ENCODE measurements around the gene GGNBP2.
A peak's percentile ranks its signal among the peaks of the same experiment; 100 is the strongest.
"Not testable (repeated sequence)": the region's sequence is repeated elsewhere in the genome, so short reads cannot be mapped to it uniquely, and the experiment has no call there.

The GGNBP2 gene

GRCh38 chr17:36597866-36598777 lies 53.4 kb downstream of the GGNBP2 start:
- Histone ChIP-seq H3K9me3 (ENCODE audit: low read length) (no peaks in the 10 kb centered on the region), H3K4me1 (ENCODE audit: insufficient read depth, low read length) (peaks cover 16% of the 10 kb centered on the region), H3K27ac (ENCODE audit: low read depth, low read length) (no peak overlapping the region), H3K9ac (ENCODE audit: low read length) (no peak overlapping the region), H3K36me3 (ENCODE audit: insufficient read depth, low read length) (no peaks in the 10 kb centered on the region), H3K27me3 (ENCODE audit: control insufficient read depth in 1 of 2, insufficient read depth in 2 of 2, low read length in 2 of 2) (no peaks in the 10 kb centered on the region), H3K4me3 (ENCODE audit: low read depth in 1 of 2, low read length in 2 of 2) (no peak overlapping the region)

DNA sequence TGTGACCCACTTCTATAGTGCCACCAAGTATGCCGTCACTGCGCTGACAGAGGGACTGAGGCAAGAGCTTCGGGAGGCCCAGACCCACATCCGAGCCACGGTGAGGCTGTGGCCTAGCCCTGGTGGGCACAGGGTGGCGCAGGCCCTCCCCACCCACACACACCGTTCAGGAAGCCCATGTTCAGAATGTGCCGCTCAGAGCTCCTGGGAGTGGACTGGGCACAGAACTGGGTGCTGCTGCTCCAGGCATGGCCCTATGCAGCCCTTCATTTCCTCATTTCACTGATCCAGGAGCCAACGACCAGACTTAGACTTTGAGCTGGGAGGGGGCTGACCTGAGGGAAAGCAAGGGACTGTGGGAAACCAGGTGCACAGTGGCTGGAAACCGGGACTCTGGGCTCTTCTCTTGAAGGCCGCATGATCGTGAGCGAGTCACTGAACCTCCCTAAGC lies 54.3 kb downstream of the GGNBP2 start:
- Histone ChIP-seq H3K9ac (ENCODE audit: low read length) (no peak overlapping the region), H3K36me3 (ENCODE audit: insufficient read depth, low read length) (no peaks in the 10 kb centered on the region), H3K9me3 (ENCODE audit: low read length) (no peaks in the 10 kb centered on the region), H3K4me1 (ENCODE audit: insufficient read depth, low read length) (peaks cover 15% of the 10 kb centered on the region), H3K4me3 (ENCODE audit: low read depth in 1 of 2, low read length in 2 of 2) (no peak overlapping the region), H3K27me3 (ENCODE audit: control insufficient read depth in 1 of 2, insufficient read depth in 2 of 2, low read length in 2 of 2) (no peaks in the 10 kb centered on the region), H3K27ac (ENCODE audit: low read depth, low read length) (no peak overlapping the region)

GRCh38 chr17:36599546-36600250 lies 55.0 kb downstream of the GGNBP2 start:
- no peaks in the 10 kb centered on the region for H3K9me3 ChIP-seq (ENCODE audit: low read length)
- peaks cover 15% of the 10 kb centered on the region for H3K4me1 ChIP-seq (ENCODE audit: insufficient read depth, low read length)
- H3K4me3 ChIP-seq (ENCODE audit: low read depth in 1 of 2, low read length in 2 of 2) = no peak overlapping the region
- no peak overlapping the region for H3K9ac ChIP-seq (ENCODE audit: low read length)
- no peak overlapping the region for H3K27ac ChIP-seq (ENCODE audit: low read depth, low read length)
- no peaks in the 10 kb centered on the region for H3K27me3 ChIP-seq (ENCODE audit: control insufficient read depth in 1 of 2, insufficient read depth in 2 of 2, low read length in 2 of 2)
- no peaks in the 10 kb centered on the region for H3K36me3 ChIP-seq (ENCODE audit: insufficient read depth, low read length)

GRCh38 chr17:36600465-36600864 lies 55.7 kb downstream of the GGNBP2 start:
- Histone ChIP-seq H3K36me3 (ENCODE audit: insufficient read depth, low read length) (no peaks in the 10 kb centered on the region), H3K4me3 (ENCODE audit: low read depth in 1 of 2, low read length in 2 of 2) (peak overlapping the region; percentile 80 to 94), H3K9ac (ENCODE audit: low read length) (peak overlapping the region; percentile 84), H3K4me1 (ENCODE audit: insufficient read depth, low read length) (peaks cover 15% of the 10 kb centered on the region), H3K27ac (ENCODE audit: low read depth, low read length) (peak overlapping the region; percentile 61), H3K27me3 (ENCODE audit: control insufficient read depth in 1 of 2, insufficient read depth in 2 of 2, low read length in 2 of 2) (no peaks in the 10 kb centered on the region), H3K9me3 (ENCODE audit: low read length) (no peaks in the 10 kb centered on the region)

- no peaks in the 10 kb centered on the region for H3K36me3 ChIP-seq (ENCODE audit: insufficient read depth, low read length)
- no peaks in the 10 kb centered on the region for H3K27me3 ChIP-seq (ENCODE audit: control insufficient read depth in 1 of 2, insufficient read depth in 2 of 2, low read length in 2 of 2)
- H3K27ac ChIP-seq (ENCODE audit: low read depth, low read length) = peak overlapping the region; percentile 61
- H3K9me3 ChIP-seq (ENCODE audit: low read length) = no peaks in the 10 kb centered on the region
- peak overlapping the region; percentile 80 to 94 for H3K4me3 ChIP-seq (ENCODE audit: low read depth in 1 of 2, low read length in 2 of 2)
- peaks cover 15% of the 10 kb centered on the region for H3K4me1 ChIP-seq (ENCODE audit: insufficient read depth, low read length)
- peak overlapping the region; percentile 84 for H3K9ac ChIP-seq (ENCODE audit: low read length)
These were observed 56.2 kb downstream of the GGNBP2 start for GRCh38 chr17:36600936-36601302.

- no peaks in the 10 kb centered on the region for H3K9me3 ChIP-seq (ENCODE audit: low read length)
- H3K4me1 ChIP-seq (ENCODE audit: insufficient read depth, low read length) = peaks cover 15% of the 10 kb centered on the region
- H3K27me3 ChIP-seq (ENCODE audit: control insufficient read depth in 1 of 2, insufficient read depth in 2 of 2, low read length in 2 of 2) = no peaks in the 10 kb centered on the region
- peak within 1 kb of the TSS; percentile 80 to 94 for H3K4me3 ChIP-seq (ENCODE audit: low read depth in 1 of 2, low read length in 2 of 2)
- H3K36me3 ChIP-seq (ENCODE audit: insufficient read depth, low read length) = no peaks in the 10 kb centered on the region
- peak within 1 kb of the TSS; percentile 71 for H3K27ac ChIP-seq (ENCODE audit: low read depth, low read length)
- H3K9ac ChIP-seq (ENCODE audit: low read length) = peak within 1 kb of the TSS; percentile 84
These were observed 56.7 kb downstream of the GGNBP2 start, which contains the start of gene MRM1 for GRCh38 chr17:36601303-36602029. Gene MRM1, plus strand, starts transcription at chr17:36601583. Its CDS starts 228 bp downstream, at chr17:36601811.

GRCh38 chr17:36602030-36602748 lies 57.5 kb downstream of the GGNBP2 start:
- Histone ChIP-seq H3K27me3 (ENCODE audit: control insufficient read depth in 1 of 2, insufficient read depth in 2 of 2, low read length in 2 of 2) (no peaks in the 10 kb centered on the region), H3K4me1 (ENCODE audit: insufficient read depth, low read length) (peaks cover 15% of the 10 kb centered on the region), H3K9ac (ENCODE audit: low read length) (peak overlapping the region; percentile 68), H3K36me3 (ENCODE audit: insufficient read depth, low read length) (no peaks in the 10 kb centered on the region), H3K27ac (ENCODE audit: low read depth, low read length) (peak overlapping the region; percentile 71), H3K4me3 (ENCODE audit: low read depth in 1 of 2, low read length in 2 of 2) (peak overlapping the region; percentile 80 to 94), H3K9me3 (ENCODE audit: low read length) (no peaks in the 10 kb centered on the region)

DNA sequence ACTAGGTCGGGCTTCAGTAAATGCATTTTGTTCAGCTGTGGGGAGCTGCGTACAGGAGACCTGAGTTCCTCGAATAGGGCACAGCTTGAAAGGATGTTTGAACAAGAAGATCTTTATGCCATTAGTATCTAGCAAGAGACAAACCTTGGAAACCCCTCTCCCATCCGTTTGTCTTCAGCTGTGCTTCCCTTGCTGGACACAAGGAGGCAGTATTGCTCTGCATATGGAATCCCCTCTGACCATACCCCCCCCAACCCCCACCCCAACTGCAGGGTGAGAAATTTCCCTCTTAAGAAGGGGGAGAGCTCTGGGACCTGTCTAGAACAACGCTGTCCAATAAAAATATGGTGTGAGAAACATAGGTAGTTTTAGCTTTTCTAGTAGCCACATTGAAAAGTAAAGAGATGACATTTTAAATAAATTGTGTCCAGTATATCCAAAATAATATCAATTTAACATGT lies 58.2 kb downstream of the GGNBP2 start:
- no peak overlapping the region for H3K27ac ChIP-seq (ENCODE audit: low read depth, low read length)
- no peaks in the 10 kb centered on the region for H3K36me3 ChIP-seq (ENCODE audit: insufficient read depth, low read length)
- no peak overlapping the region for H3K9ac ChIP-seq (ENCODE audit: low read length)
- H3K27me3 ChIP-seq (ENCODE audit: control insufficient read depth in 1 of 2, insufficient read depth in 2 of 2, low read length in 2 of 2) = no peaks in the 10 kb centered on the region
- H3K4me1 ChIP-seq (ENCODE audit: insufficient read depth, low read length) = peaks cover 15% of the 10 kb centered on the region
- H3K4me3 ChIP-seq (ENCODE audit: low read depth in 1 of 2, low read length in 2 of 2) = peak overlapping the region; percentile 80 to 94
- H3K9me3 ChIP-seq (ENCODE audit: low read length) = no peaks in the 10 kb centered on the region

DNA sequence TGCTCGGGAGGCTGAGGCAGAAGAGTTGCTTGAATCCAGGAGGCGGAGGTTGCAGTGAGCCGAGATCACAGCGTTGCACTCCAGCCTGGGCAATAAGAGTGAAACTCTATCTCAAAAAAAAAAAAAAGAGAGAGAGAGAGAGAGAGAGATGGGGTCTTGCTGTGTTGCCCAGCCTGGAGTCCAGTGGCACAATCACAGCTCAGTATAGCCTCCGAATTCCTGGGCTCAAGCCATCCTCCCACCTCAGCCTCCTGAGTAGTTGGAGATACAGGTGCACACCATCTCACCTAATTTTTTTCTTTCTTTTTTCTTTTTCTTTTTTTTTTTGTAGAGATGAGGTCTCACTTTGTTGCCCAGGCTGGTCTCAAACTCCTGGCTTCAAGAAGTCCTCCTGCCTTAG lies 60.3 kb downstream of the GGNBP2 start:
- not testable (repeated sequence) for H3K9me3 ChIP-seq (ENCODE audit: low read length); H3K27me3 ChIP-seq (ENCODE audit: control insufficient read depth in 1 of 2, insufficient read depth in 2 of 2, low read length in 2 of 2); H3K36me3 ChIP-seq (ENCODE audit: insufficient read depth, low read length); H3K9ac ChIP-seq (ENCODE audit: low read length); H3K27ac ChIP-seq (ENCODE audit: low read depth, low read length); H3K4me3 ChIP-seq (ENCODE audit: low read depth in 1 of 2, low read length in 2 of 2)
- H3K4me1 ChIP-seq (ENCODE audit: insufficient read depth, low read length) = peaks cover 15% of the 10 kb centered on the region

DNA sequence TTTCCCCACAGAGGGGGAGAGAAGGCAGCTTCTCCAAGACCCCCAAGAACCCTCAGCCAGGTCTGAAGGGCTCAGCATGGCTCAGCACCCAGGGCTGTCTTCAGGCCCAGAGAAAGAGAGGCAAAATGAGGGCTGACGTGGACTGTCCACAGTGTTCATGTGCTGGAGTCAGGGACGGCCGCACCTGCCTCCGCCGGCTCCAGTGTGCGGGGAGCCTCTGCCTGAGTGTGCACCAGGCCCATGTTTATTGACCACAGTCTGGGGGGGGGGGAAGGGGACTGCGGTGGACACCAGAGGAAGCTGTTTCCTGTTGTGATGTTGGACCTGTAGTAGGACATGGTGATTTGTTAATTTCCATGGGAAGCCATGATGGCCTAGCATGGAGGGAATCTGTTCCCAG lies 63.6 kb downstream of the GGNBP2 start:
- H3K27ac ChIP-seq (ENCODE audit: low read depth, low read length) = no peak overlapping the region
- no peak overlapping the region for H3K9ac ChIP-seq (ENCODE audit: low read length)
- no peaks in the 10 kb centered on the region for H3K4me1 ChIP-seq (ENCODE audit: insufficient read depth, low read length)
- no peaks in the 10 kb centered on the region for H3K9me3 ChIP-seq (ENCODE audit: low read length)
- peaks cover 0 to 3% of the 10 kb centered on the region in 2 donors for H3K27me3 ChIP-seq (ENCODE audit: control insufficient read depth in 1 of 2, insufficient read depth in 2 of 2, low read length in 2 of 2)
- no peak overlapping the region for H3K4me3 ChIP-seq (ENCODE audit: low read depth in 1 of 2, low read length in 2 of 2)
- no peaks in the 10 kb centered on the region for H3K36me3 ChIP-seq (ENCODE audit: insufficient read depth, low read length)
